GM19438 (cell line): ENCODE results near the gene CENPK.
"Not testable (repeated sequence)": the region's sequence is repeated elsewhere in the genome, so short reads cannot be mapped to it uniquely, and the experiment has no call there.

Experiments used
- ATAC-seq: cut with Tn5 transposase; IDR thresholded peaks from one replicate; pipeline ENCODE4 v1.9.1; 2021; ENCODE audit warnings: low read depth; ENCODE audit not compliant: unreplicated experiment

The CENPK gene

GRCh38 chr5:65512170-65512937 lies 50.6 kb downstream of the CENPK start:
- ATAC-seq, result no peak

GRCh38 chr5:65508978-65509377 lies 54.0 kb downstream of the CENPK start:
- no peak for ATAC-seq

DNA sequence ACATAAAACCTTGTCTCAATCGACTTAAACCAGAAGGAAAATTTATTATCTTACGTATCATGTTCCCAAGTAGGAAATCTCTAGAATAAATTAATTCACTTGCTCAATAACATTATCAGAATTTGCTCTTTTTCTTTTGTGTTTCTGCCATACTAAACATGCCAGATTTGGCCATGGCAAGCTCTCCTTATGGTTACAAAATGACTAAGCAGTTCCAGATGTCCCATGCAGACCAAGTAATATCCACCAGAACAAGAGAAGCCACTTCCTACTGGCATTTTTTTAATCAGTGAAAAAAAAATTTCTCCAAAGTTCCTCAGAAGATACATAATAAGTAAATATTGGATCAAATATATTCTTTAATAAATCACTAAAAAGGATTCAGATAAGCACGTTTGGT lies 56.0 kb downstream of the CENPK start:
- no peak for ATAC-seq

DNA sequence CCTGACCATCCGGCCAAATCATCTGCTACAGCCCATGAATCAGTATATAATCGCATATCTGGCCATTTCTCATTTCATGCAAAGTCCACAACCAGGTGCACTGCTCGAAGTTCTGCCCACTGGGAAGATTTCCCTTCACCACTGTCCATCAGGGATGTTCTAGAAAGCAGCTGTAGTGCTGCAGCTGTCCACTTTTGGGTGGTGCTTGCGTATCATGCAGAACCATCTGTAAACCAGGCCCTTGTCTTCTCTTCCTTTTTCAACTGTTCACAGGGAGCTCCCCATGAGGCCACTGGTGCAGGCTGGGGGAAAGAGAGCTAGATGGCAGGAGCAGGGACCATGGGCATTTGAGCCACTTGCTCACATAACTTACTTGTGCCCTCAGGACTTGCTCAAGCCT lies 73.8 kb downstream of the CENPK start:
- no peak for ATAC-seq

GRCh38 chr5:65488038-65488687 lies 74.8 kb downstream of the CENPK start:
- ATAC-seq, result not testable (repeated sequence)

GRCh38 chr5:65486803-65487202 lies 76.2 kb downstream of the CENPK start:
- ATAC-seq, result not testable (repeated sequence)

DNA sequence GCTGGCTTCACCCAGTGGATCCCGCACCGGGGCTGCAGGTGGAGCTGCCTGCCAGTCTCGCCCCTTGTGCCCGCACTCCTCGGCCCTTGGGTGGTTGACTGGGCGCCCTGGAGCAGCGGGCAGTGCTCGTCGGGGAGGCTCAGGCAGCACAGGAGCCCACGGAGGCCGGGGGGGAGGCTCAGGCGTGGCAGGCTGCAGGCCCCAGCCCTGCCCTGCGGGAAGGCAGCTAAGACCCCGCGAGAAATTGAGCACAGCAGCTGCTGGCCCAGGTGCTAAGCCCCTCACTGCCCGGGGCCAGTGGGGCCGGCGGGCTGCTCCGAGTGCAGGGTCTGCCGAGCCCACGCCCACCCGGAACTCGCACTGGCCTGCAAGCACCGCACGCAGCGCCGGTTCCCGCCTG lies 77.6 kb downstream of the CENPK start:
- no peak for ATAC-seq

- ATAC-seq, result peak; percentile 52
Observed at GRCh38 chr5:65483546-65484346, 79.2 kb downstream of the CENPK start.

- ATAC-seq, result no peak
Observed at GRCh38 chr5:65482736-65483545, 80.0 kb downstream of the CENPK start.

GRCh38 chr5:65482296-65482735 lies 80.7 kb downstream of the CENPK start:
- peak; percentile 20 for ATAC-seq

- peak; percentile 69 for ATAC-seq
Observed at GRCh38 chr5:65481635-65482295, 81.2 kb downstream of the CENPK start, which contains the start of gene ADAMTS6. Gene ADAMTS6, minus strand, starts transcription at chr5:65481920. Its CDS starts 8,247 bp downstream, at chr5:65473673.

GRCh38 chr5:65481171-65481581 lies 81.8 kb downstream of the CENPK start:
- ATAC-seq, result peak; percentile 21

GRCh38 chr5:65480306-65480865 lies 82.6 kb downstream of the CENPK start:
- no peak for ATAC-seq

DNA sequence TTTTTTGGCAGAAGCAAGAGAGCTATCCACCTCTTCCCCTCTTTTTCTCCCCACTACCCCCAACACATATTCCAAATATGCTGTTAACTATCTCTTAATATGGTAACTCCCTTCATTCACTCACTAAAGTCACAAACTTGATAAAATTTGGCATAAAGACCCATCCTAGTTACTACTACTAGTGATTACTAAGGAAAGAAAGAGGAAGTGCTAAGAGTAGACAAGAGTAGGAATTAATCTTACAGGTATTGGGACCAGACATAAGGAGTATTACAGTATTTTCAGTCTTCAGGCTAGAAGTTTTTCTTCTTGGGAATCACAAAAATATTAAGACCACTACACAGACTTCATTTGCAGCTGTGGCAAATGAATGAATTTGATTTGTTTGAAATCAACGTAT lies 83.4 kb downstream of the CENPK start:
- ATAC-seq, result no peak

GRCh38 chr5:65478336-65478735 lies 84.6 kb downstream of the CENPK start:
- ATAC-seq, result no peak

GRCh38 chr5:65475895-65476294 lies 87.1 kb downstream of the CENPK start:
- ATAC-seq, result no peak

GRCh38 chr5:65475336-65475735 lies 87.6 kb downstream of the CENPK start:
- no peak for ATAC-seq

DNA sequence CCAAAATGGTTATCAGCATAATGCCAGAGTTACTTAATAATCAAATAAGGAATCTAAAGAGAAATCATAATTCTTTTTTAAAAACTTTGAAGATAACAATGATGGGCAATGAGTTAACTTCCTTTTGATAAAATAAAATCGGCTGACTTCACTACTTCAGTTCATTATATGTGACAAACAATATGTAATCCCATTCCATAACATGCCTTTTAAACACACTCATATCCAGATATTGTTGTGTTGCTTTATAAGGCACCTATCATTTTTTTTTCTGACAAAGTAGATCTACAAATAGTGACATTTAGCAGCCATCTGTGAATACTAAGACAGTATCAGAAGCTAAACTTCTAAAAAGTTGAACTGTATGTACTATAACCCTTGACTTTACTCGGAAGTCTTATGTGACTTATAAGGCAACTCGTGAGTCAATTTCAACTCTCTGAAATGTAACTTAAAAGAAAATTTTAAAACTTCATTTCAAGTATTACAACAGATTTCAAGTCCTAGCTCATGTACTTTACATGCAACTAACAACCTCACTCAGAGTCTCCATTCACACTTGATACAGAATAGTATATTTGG lies 88.7 kb downstream of the CENPK start:
- no peak for ATAC-seq

- no peak for ATAC-seq
Observed at GRCh38 chr5:65468633-65469032, 94.3 kb downstream of the CENPK start.
